Measurements from ENCODE around the gene NEGR1. TPM values are rescaled to one million over a fixed set of nuclear protein-coding genes. Genes with fewer than 3 reads are reported as not detected.

NEGR1 gene
- total and polyA plus RNA-seq, 7 donors, result 1.3 to 10.2 (median 2.2) TPM

- Histone ChIP-seq H3K4me1 (no peaks in the 10 kb centered on the region), H3K4me3 (no peak overlapping the region), H3K27me3 (ENCODE audit: insufficient read depth in 3 of 3, low read length in 2 of 3) (no peaks in the 10 kb centered on the region), H3K27ac (no peak overlapping the region), H3K36me3 (ENCODE audit: insufficient read depth in 1 of 2, low read depth in 1 of 2) (no peaks in the 10 kb centered on the region), H3K9me3 (no peaks in the 10 kb centered on the region)
- ATAC-seq (peak; percentile 46 to 67 (median 54)), DNase-seq (peak; percentile 8 to 47)
- TF ChIP-seq CTCF (IDR thresholded peaks at IDR 0.05), result no peak
- intact Hi-C loops (cut with DNase I), result no loop called here
Observed at GRCh38 chr1:71565262-71565661, 717.1 kb downstream of the NEGR1 start.

- H3K9me3 ChIP-seq, result no peaks in the 10 kb centered on the region
- WGBS, 3 donors, result 0 to 51% (median 0%) methylated on average over 1 of the region's 1 CpG
- no peaks in the 10 kb centered on the region for H3K4me1 ChIP-seq
- no peak for TF ChIP-seq CTCF (IDR thresholded peaks at IDR 0.05)
- DNase-seq, result no peak
- no peak overlapping the region for H3K27ac ChIP-seq
- H3K27me3 ChIP-seq (ENCODE audit: insufficient read depth in 3 of 3, low read length in 2 of 3), result no peaks in the 10 kb centered on the region
- no peak for ATAC-seq
- intact Hi-C loops (cut with DNase I), result no loop called here
- H3K4me3 ChIP-seq, result no peak overlapping the region
- H3K36me3 ChIP-seq (ENCODE audit: insufficient read depth in 1 of 2, low read depth in 1 of 2), result no peaks in the 10 kb centered on the region
Observed at GRCh38 chr1:71562298-71562697, 720.0 kb downstream of the NEGR1 start.

- intact Hi-C loops (cut with DNase I), result no loop called here
- H3K4me3 ChIP-seq, result no peak overlapping the region
- no peaks in the 10 kb centered on the region for H3K27me3 ChIP-seq (ENCODE audit: insufficient read depth in 3 of 3, low read length in 2 of 3)
- no peaks in the 10 kb centered on the region for H3K4me1 ChIP-seq
- DNase-seq, result no peak
- TF ChIP-seq CTCF (IDR thresholded peaks at IDR 0.05), result no peak
- H3K9me3 ChIP-seq, result no peaks in the 10 kb centered on the region
- 10 to 27% (median 18%) methylated on average over 2 of the region's 2 CpGs for WGBS, 3 donors
- no peak for ATAC-seq
- no peak overlapping the region for H3K27ac ChIP-seq
- H3K36me3 ChIP-seq (ENCODE audit: insufficient read depth in 1 of 2, low read depth in 1 of 2), result no peaks in the 10 kb centered on the region
Observed at GRCh38 chr1:71561729-71562128, 720.6 kb downstream of the NEGR1 start.

- no peak overlapping the region for H3K27ac ChIP-seq
- intact Hi-C loops (cut with DNase I), result no loop called here
Observed at GRCh38 chr1:71561206-71561605, 721.1 kb downstream of the NEGR1 start.

More at GRCh38 chr1:71561206-71561605, 721.1 kb downstream of the NEGR1 start:
- ATAC-seq (no peak), DNase-seq (no peak)
- H3K36me3 ChIP-seq (ENCODE audit: insufficient read depth in 1 of 2, low read depth in 1 of 2), result no peaks in the 10 kb centered on the region
- no peak overlapping the region for H3K4me3 ChIP-seq
- H3K4me1 ChIP-seq, result no peaks in the 10 kb centered on the region
- WGBS, 3 donors, result 62 to 69% (median 65%) methylated on average over 2 of the region's 2 CpGs
- TF ChIP-seq CTCF (IDR thresholded peaks at IDR 0.05), result no peak
- no peaks in the 10 kb centered on the region for H3K9me3 ChIP-seq
- H3K27me3 ChIP-seq (ENCODE audit: insufficient read depth in 3 of 3, low read length in 2 of 3), result no peaks in the 10 kb centered on the region

All from psoas muscle (tissue), 8 donors.